Nephron progenitor cell (in vitro differentiated cells): ENCODE data around the gene KRTAP2-2.

Source experiments
- DNase-seq: peaks from one replicate; pipeline ENCODE4 v3.0.0; 2021
- H3K27ac Mint-ChIP-seq: 2 replicates; pipeline ENCODE4 v1.8.0; 2021; ENCODE audit warnings: mild to moderate bottlenecking, moderate library complexity, mixed read lengths
- H3K27me3 Mint-ChIP-seq: 2 replicates; pipeline ENCODE4 v1.8.0; 2021; ENCODE audit warnings: mild to moderate bottlenecking, low read depth, mixed read lengths; ENCODE audit not compliant: poor library complexity
- H3K36me3 Mint-ChIP-seq: 2 replicates; pipeline ENCODE4 v1.8.0; 2021; ENCODE audit warnings: low read depth, mixed read lengths
- H3K4me1 Mint-ChIP-seq: 2 replicates; pipeline ENCODE4 v1.8.0; 2021; ENCODE audit warnings: mixed read lengths
- H3K4me3 Mint-ChIP-seq: 2 replicates; pipeline ENCODE4 v1.8.0; 2021; ENCODE audit warnings: mild to moderate bottlenecking, moderate library complexity, mixed read lengths
- H3K9me3 Mint-ChIP-seq: 2 replicates; pipeline ENCODE4 v1.8.0; 2021; ENCODE audit warnings: mild to moderate bottlenecking, moderate library complexity, mixed read lengths
- TF ChIP-seq, protein P1 (sequence below): fragments of 200-600 bp; sonication (generic); IDR thresholded peaks from 2 replicates; pipeline ENCODE4 v1.5.0; 2021; ENCODE audit warnings: antibody characterized with exemption

Gene KRTAP2-2

DNA sequence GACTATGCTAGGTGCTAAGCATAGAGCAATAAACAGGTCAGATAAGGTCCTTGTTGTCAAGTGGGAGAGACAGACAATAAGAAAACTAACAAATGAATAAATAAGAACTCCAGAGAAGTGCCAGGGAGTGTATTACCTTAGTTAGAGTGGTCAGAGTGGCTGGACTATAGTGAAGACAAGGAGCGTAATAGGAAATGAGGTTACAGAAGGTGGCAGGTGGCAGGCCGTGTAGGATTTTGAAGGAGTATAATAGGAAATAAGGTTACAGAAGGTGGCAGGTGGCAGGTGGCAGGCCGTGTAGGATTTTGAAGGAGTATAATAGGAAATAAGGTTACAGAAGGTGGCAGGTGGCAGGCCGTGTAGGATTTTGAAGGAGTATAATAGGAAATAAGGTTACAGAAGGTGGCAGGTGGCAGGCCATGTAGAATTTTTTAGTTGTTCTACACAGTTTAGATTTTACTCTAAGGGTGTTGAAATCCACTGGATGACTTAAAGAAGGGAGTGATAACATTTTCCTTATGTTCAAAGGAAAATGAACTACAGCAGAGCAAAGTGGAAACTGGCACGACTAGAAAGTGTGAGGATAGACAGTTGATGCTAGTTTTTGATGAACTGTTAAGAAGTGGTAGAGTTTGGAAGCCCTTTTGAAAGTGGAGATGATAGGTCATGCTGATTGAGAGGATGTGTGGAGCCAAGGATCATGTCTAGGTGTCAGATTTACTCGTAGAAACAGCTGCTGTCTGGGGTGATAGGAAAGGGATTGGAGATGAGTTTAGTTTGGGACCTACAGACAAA is 42.5 kb downstream of the KRTAP2-2 start:
- TF ChIP-seq, protein P1, sequence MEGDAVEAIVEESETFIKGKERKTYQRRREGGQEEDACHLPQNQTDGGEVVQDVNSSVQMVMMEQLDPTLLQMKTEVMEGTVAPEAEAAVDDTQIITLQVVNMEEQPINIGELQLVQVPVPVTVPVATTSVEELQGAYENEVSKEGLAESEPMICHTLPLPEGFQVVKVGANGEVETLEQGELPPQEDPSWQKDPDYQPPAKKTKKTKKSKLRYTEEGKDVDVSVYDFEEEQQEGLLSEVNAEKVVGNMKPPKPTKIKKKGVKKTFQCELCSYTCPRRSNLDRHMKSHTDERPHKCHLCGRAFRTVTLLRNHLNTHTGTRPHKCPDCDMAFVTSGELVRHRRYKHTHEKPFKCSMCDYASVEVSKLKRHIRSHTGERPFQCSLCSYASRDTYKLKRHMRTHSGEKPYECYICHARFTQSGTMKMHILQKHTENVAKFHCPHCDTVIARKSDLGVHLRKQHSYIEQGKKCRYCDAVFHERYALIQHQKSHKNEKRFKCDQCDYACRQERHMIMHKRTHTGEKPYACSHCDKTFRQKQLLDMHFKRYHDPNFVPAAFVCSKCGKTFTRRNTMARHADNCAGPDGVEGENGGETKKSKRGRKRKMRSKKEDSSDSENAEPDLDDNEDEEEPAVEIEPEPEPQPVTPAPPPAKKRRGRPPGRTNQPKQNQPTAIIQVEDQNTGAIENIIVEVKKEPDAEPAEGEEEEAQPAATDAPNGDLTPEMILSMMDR = no peak
- Mint-ChIP-seq H3K27ac (no peak overlapping the region), H3K4me3 (no peak overlapping the region), H3K4me1 (no peaks in the 10 kb centered on the region), H3K27me3 (no peaks in the 10 kb centered on the region), H3K9me3 (no peaks in the 10 kb centered on the region), H3K36me3 (no peaks in the 10 kb centered on the region)
- DNase-seq = no peak

DNA sequence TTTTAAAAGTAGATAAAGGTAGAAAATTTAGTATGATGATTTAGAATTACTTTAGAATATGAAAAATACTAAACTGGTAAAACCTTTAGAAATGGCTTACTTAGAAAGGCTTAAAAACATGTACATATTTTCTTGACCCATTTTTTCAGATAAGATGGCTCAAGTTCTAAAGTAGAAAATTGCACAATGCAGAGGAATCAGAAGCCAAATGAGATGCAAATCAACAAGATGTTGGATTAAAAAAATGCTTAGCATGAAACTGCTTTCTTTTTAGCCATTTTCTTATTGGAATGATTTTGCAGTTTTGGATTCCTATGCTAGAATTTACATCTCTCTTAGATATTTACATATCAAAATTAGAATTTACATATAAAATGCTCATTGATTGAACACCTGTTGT is 44.6 kb downstream of the KRTAP2-2 start:
- TF ChIP-seq, protein P1 = no peak
- Mint-ChIP-seq H3K4me1 (no peaks in the 10 kb centered on the region), H3K36me3 (no peaks in the 10 kb centered on the region), H3K4me3 (no peak overlapping the region), H3K27me3 (no peaks in the 10 kb centered on the region), H3K9me3 (no peaks in the 10 kb centered on the region), H3K27ac (no peak overlapping the region)
- no peak for DNase-seq

DNA sequence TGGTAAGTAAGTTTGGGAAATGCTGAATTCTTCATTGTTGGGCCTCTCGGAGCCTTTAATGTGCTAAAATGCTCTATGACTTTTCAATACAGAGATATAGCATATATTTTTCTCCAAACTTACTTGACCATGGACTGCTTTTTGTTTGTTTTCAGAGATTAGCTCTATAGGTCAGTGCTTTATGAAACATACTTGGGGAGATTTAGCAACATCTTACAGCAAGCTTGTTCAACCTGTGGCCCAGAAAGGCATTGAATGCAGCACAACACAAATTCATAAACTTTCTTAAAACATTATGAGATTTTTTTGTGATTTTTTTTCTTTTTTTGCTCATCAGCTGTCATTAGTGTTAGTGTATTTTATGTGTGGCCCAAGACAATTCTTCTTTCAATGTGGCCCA is 45.1 kb downstream of the KRTAP2-2 start:
- Mint-ChIP-seq H3K27me3 (no peaks in the 10 kb centered on the region), H3K4me3 (no peak overlapping the region), H3K4me1 (no peaks in the 10 kb centered on the region), H3K9me3 (no peaks in the 10 kb centered on the region), H3K27ac (no peak overlapping the region), H3K36me3 (no peaks in the 10 kb centered on the region)
- DNase-seq = no peak
- TF ChIP-seq, protein P1 = no peak

DNA sequence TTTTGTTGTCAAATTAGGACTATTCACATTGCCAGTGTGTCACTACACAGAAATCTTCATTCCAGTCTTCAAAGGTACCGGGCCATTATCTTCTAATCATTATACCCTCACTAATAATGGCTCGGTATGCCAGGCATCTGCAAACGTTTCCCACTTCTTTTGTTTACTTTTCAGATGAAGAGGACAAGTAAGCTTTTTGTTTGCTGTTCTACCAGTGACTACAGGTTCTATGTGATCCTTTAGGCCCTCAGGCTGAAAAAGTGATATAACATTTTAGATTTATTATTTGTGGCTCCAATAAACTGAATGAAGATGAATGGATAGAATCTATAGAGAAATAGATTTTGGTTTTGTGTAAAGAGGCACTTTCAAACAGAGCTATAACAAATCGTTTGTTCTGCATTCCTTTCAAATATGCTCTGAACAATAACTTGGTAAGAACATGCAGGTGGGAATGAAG is 45.7 kb downstream of the KRTAP2-2 start:
- Mint-ChIP-seq H3K27me3 (no peaks in the 10 kb centered on the region), H3K36me3 (no peaks in the 10 kb centered on the region), H3K27ac (no peak overlapping the region), H3K4me1 (no peaks in the 10 kb centered on the region), H3K9me3 (no peaks in the 10 kb centered on the region), H3K4me3 (no peak overlapping the region)
- TF ChIP-seq, protein P1 = no peak
- no peak for DNase-seq

DNA sequence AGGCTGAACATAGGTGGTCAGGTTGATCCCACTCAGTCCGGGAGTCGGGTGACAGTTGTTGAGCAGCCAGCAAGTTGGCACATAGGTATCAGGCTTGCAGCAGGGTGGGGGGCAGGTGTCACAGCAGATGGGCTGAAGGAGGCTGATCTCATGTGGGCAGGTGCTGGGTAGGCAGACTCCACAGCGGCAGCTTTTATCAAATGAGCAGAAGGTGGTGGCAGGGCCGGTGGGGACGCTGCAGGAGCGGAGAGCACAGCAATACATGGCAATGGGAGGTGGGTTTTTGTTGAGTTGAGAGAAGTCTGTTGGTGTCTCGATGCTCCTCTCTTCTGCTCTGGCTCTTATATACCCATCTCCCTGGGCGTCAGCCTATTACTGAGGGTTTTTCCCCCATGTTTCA is 46.2 kb downstream of the KRTAP2-2 start, which contains the start of gene KRTAP3-1:
Gene KRTAP3-1, minus strand, starts transcription at position 318 of the 400 bp plus-strand sequence. Its CDS starts 54 bp downstream, at position 264.
- no peak for DNase-seq
- Mint-ChIP-seq H3K4me1 (no peaks in the 10 kb centered on the region), H3K36me3 (no peaks in the 10 kb centered on the region), H3K27me3 (no peaks in the 10 kb centered on the region), H3K9me3 (no peaks in the 10 kb centered on the region), H3K4me3 (no peak within 1 kb of the TSS), H3K27ac (no peak within 1 kb of the TSS)
- TF ChIP-seq, protein P1 = no peak
